Testis (tissue), 3 donors: Measurements from ENCODE around the gene MIA. TPM values are rescaled to one million over a fixed set of nuclear protein-coding genes. Genes with fewer than 3 reads are reported as not detected.
A peak's percentile ranks its signal among the peaks of the same experiment; 100 is the strongest.

Experiments used
- DNase-seq: peaks from one replicate; pipeline ENCODE4 v3.0.0-alpha.2; 2019
- H3K27ac ChIP-seq, 2 donors: fragments of 200-600 bp; sonication (generic); one replicate each; pipeline ENCODE4 v1.5.1; 2019
- H3K27me3 ChIP-seq: fragments of 200-600 bp; sonication (generic); one replicate; pipeline ENCODE4 v1.5.1; 2019
- H3K36me3 ChIP-seq: fragments of 200-600 bp; sonication (generic); one replicate; pipeline ENCODE4 v1.5.1; 2017; ENCODE audit warnings: low read depth; ENCODE audit errors: missing control alignments
- H3K4me1 ChIP-seq: fragments of 200-600 bp; sonication (generic); one replicate; pipeline ENCODE4 v1.5.1; 2019
- H3K4me3 ChIP-seq, 2 donors: fragments of 200-600 bp; sonication (generic); one replicate each; pipeline ENCODE4 v1.5.1; 2017 to 2019
- H3K9me3 ChIP-seq: fragments of 200-600 bp; sonication (generic); one replicate; pipeline ENCODE4 v1.5.1; 2017
- CTCF ChIP-seq, 3 experiments: fragments of 450-650 bp in 2 of 3; fragments of 200-600 bp in 1 of 3; sonication (generic) in 1 of 3; IDR thresholded peaks; one replicate each; pipeline ENCODE4 v1.5.1; 2016 to 2019; ENCODE audit warnings: antibody characterized with exemption in 3 of 3, mild to moderate bottlenecking in 2 of 3, moderate library complexity in 1 of 3
- POLR2A ChIP-seq: fragments of 450-650 bp; IDR thresholded peaks from one replicate; pipeline ENCODE4 v1.6.1; 2017; ENCODE audit warnings: antibody characterized with exemption, mild to moderate bottlenecking, moderate library complexity
- WGBS, 2 donors: methylation state at CpG; one replicate each; pipeline ENCODE4 v1.1.5; 2018; 5-methylcytosine and 5-hydroxymethylcytosine counted together
- intact Hi-C: fragments of 100-400 bp; cut with DNase I; formaldehyde crosslinking; loops from one replicate; pipeline ENCODE4 v1.15.1; 2023; ENCODE audit warnings: low total_unique reads
- polyA plus RNA-seq: library from polyadenylated mRNA; stranded (reverse); fragments of 350-450 nt; fragmentation: Illumina TruSeq; extraction: RNeasy Lipid Tissue Mini Kit (QIAGEN cat#74804); gene quantifications from one replicate; pipeline ENCODE4 v1.2.3, GENCODE V29; 2014; ENCODE audit warnings: low read depth, low replicate concordance; ENCODE audit not compliant: insufficient read depth
- total RNA-seq, 2 donors: library from RNA; depleted of rRNA; stranded (reverse); fragments of >200 nt; gene quantifications; one replicate each; pipeline ENCODE4 v1.2.3, GENCODE V29; 2016

Gene MIA
- total and polyA plus RNA-seq, 3 donors from 2014 or later: 2.4 to 2.9 (median 2.8) TPM

- intact Hi-C loops: no loop called here
- H3K9me3 ChIP-seq: no peaks in the 10 kb centered on the region
- H3K4me1 ChIP-seq: no peaks in the 10 kb centered on the region
- H3K4me3 ChIP-seq: no peak overlapping the region
- 81 to 84% methylated on average over 3 of the region's 3 CpGs for WGBS, 2 donors
- H3K27ac ChIP-seq: no peak overlapping the region
- no peaks in the 10 kb centered on the region for H3K36me3 ChIP-seq
- H3K27me3 ChIP-seq: no peaks in the 10 kb centered on the region
- no peak for TF ChIP-seq CTCF (IDR thresholded peaks at IDR 0.05)
- no peak for TF ChIP-seq POLR2A
- no peak for DNase-seq
Observed at GRCh38 chr19:40791996-40792395, 16.7 kb downstream of the MIA start.

GRCh38 chr19:40797166-40797962 is 22.0 kb downstream of the MIA start:
- Histone ChIP-seq H3K4me1 (peaks cover 19% of the 10 kb centered on the region), H3K4me3 (peak overlapping the region in 1 of 2 donors; percentile 71), H3K27ac (peak overlapping the region; percentile 6 to 95), H3K9me3 (no peaks in the 10 kb centered on the region), H3K36me3 (no peaks in the 10 kb centered on the region), H3K27me3 (no peaks in the 10 kb centered on the region)
- TF ChIP-seq CTCF (IDR thresholded peaks at IDR 0.05): no peak
- TF ChIP-seq POLR2A: no peak
- 87 to 92% methylated on average over 13 to 14 of the region's 14 CpGs for WGBS, 2 donors
- intact Hi-C loops: no loop called here
- no peak for DNase-seq

- Histone ChIP-seq H3K9me3 (no peaks in the 10 kb centered on the region), H3K27ac (peak overlapping the region; percentile 83 to 95), H3K4me3 (peak overlapping the region; percentile 71 to 89), H3K36me3 (no peaks in the 10 kb centered on the region), H3K4me1 (peaks cover 27% of the 10 kb centered on the region), H3K27me3 (no peaks in the 10 kb centered on the region)
- WGBS, 2 donors: 5 to 6% methylated on average over 22 to 28 of the region's 28 CpGs
- TF ChIP-seq CTCF (IDR thresholded peaks at IDR 0.05) (peak; percentile 38 to 44 (median 39)), POLR2A (no peak)
- peak; percentile 82 for DNase-seq
- intact Hi-C loops: no loop called here
Observed at GRCh38 chr19:40797963-40798682, 22.8 kb downstream of the MIA start.

GRCh38 chr19:40798683-40799557 is 23.6 kb downstream of the MIA start, which contains the start of gene EGLN2:
TSS of gene EGLN2 (plus strand) at chr19:40799191. CDS start at chr19:40800573, 1,382 bp downstream.
- Histone ChIP-seq H3K4me1 (peaks cover 35% of the 10 kb centered on the region), H3K4me3 (peak within 1 kb of the TSS; percentile 71 to 89), H3K27me3 (no peaks in the 10 kb centered on the region), H3K9me3 (no peaks in the 10 kb centered on the region), H3K27ac (peak within 1 kb of the TSS; percentile 95 to 96), H3K36me3 (no peaks in the 10 kb centered on the region)
- 1% methylated on average over 20 to 71 of the region's 110 CpGs for WGBS, 2 donors
- peak; percentile 100 for DNase-seq
- intact Hi-C loops: no loop called here
- TF ChIP-seq POLR2A (no peak), CTCF (IDR thresholded peaks at IDR 0.05) (peak in 1 of 3 experiments; percentile 9)
